ENCODE measurements around the gene PTGDS.

DNA sequence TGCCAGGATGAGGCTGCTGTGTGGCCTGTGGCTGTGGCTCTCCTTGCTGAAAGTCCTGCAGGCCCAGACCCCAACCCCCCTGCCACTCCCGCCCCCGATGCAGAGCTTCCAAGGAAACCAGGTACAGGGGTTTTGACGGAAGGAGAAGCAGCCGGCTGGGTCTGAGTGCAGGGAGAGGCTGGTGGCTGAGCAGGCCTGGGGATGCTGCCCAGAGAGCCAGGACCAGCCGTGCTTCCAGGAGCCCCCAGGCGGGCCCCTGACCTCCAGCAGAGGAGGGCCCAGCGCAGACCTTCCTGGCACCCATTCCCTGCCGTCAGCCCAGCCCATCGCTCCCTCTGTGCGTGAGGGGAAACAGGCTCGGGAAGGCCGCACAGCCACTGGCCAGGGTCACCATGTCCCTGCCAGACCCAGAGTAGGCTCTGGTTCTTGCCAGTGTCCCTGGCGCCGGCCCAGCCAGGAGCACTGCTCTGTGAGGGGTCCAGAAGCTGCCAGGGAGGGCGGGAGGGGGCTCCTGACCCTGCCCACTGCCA, 24.9 kb upstream of the PTGDS start:
- TF ChIP-seq, protein P1, sequence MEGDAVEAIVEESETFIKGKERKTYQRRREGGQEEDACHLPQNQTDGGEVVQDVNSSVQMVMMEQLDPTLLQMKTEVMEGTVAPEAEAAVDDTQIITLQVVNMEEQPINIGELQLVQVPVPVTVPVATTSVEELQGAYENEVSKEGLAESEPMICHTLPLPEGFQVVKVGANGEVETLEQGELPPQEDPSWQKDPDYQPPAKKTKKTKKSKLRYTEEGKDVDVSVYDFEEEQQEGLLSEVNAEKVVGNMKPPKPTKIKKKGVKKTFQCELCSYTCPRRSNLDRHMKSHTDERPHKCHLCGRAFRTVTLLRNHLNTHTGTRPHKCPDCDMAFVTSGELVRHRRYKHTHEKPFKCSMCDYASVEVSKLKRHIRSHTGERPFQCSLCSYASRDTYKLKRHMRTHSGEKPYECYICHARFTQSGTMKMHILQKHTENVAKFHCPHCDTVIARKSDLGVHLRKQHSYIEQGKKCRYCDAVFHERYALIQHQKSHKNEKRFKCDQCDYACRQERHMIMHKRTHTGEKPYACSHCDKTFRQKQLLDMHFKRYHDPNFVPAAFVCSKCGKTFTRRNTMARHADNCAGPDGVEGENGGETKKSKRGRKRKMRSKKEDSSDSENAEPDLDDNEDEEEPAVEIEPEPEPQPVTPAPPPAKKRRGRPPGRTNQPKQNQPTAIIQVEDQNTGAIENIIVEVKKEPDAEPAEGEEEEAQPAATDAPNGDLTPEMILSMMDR (IDR thresholded peaks at IDR 0.05) = no peak
- TF ChIP-seq POLR2A (IDR thresholded peaks at IDR 0.05) = no peak

All from adrenal gland (tissue), 5 donors.